NT2/D1 (cell line): Measurements from ENCODE around the gene CACNA2D2.

Experiments used
- DNase-seq: peaks from one replicate; pipeline ENCODE4 v3.0.0-alpha.2; 2011; ENCODE audit warnings: low read depth, low spot score
- H3K27me3 ChIP-seq: 2 replicates; pipeline ENCODE4 v1.6.0; 2011; ENCODE audit warnings: mild to moderate bottlenecking; ENCODE audit not compliant: insufficient read length, insufficient read depth
- H3K36me3 ChIP-seq: 2 replicates; pipeline ENCODE4 v1.6.1; 2011; ENCODE audit warnings: mild to moderate bottlenecking, low read length, mixed read lengths; ENCODE audit not compliant: insufficient read depth, insufficient read length
- H3K4me1 ChIP-seq: 2 replicates; pipeline ENCODE4 v1.5.1; 2011; ENCODE audit not compliant: insufficient read depth, insufficient read length
- H3K4me3 ChIP-seq: 2 replicates; pipeline ENCODE4 v1.5.1; 2011; ENCODE audit warnings: low read depth; ENCODE audit not compliant: insufficient read length
- H3K9ac ChIP-seq: 2 replicates; pipeline ENCODE4 v1.6.0; 2011; ENCODE audit warnings: low read depth; ENCODE audit not compliant: insufficient read length
- H3K9me3 ChIP-seq: 2 replicates; pipeline ENCODE4 v1.5.1; 2011; ENCODE audit warnings: mild to moderate bottlenecking, low read length; ENCODE audit not compliant: insufficient read depth
- SUZ12 ChIP-seq: IDR thresholded peaks from 2 replicates; pipeline ENCODE4 v1.6.1; 2011; ENCODE audit not compliant: insufficient read length, insufficient read depth; ENCODE audit errors: extremely low read depth
- YY1 ChIP-seq: IDR thresholded peaks from 2 replicates; pipeline ENCODE4 v1.6.1; 2011; ENCODE audit not compliant: insufficient read length, insufficient read depth
- ZNF274 ChIP-seq: IDR thresholded peaks from 2 replicates; pipeline ENCODE4 v1.6.1; 2011; ENCODE audit warnings: mild to moderate bottlenecking, low read depth, low read length

Gene CACNA2D2

GRCh38 chr3:50380405-50381085 lies 122.9 kb downstream of the CACNA2D2 start:
- Histone ChIP-seq H3K27me3 (no peaks in the 10 kb centered on the region), H3K4me1 (peaks cover 6% of the 10 kb centered on the region), H3K36me3 (no peaks in the 10 kb centered on the region), H3K4me3 (no peak overlapping the region), H3K9me3 (no peaks in the 10 kb centered on the region), H3K9ac (no peak overlapping the region)
- TF ChIP-seq YY1 (no peak), ZNF274 (no peak), SUZ12 (no peak)
- DNase-seq: no peak

- TF ChIP-seq SUZ12: no peak
- TF ChIP-seq YY1: no peak
- no peak for TF ChIP-seq ZNF274
- DNase-seq: no peak
These were observed 124.7 kb downstream of the CACNA2D2 start for GRCh38 chr3:50378757-50379156.

GRCh38 chr3:50378024-50378423 lies 125.4 kb downstream of the CACNA2D2 start:
- no peaks in the 10 kb centered on the region for H3K9me3 ChIP-seq
- DNase-seq: no peak
- no peak overlapping the region for H3K9ac ChIP-seq
- peaks cover 15% of the 10 kb centered on the region for H3K4me1 ChIP-seq
- TF ChIP-seq SUZ12 (no peak), YY1 (no peak), ZNF274 (no peak)
- H3K27me3 ChIP-seq: no peaks in the 10 kb centered on the region
- no peaks in the 10 kb centered on the region for H3K36me3 ChIP-seq
- H3K4me3 ChIP-seq: no peak overlapping the region

More at GRCh38 chr3:50378757-50379156, 124.7 kb downstream of the CACNA2D2 start:
- Histone ChIP-seq H3K9ac (no peak overlapping the region), H3K4me3 (no peak overlapping the region), H3K27me3 (no peaks in the 10 kb centered on the region), H3K9me3 (no peaks in the 10 kb centered on the region), H3K4me1 (peaks cover 15% of the 10 kb centered on the region), H3K36me3 (no peaks in the 10 kb centered on the region)

GRCh38 chr3:50375258-50375931 lies 128.0 kb downstream of the CACNA2D2 start:
- DNase-seq: no peak
- Histone ChIP-seq H3K4me3 (no peak overlapping the region), H3K9ac (peak overlapping the region; percentile 36), H3K4me1 (peaks cover 29% of the 10 kb centered on the region), H3K36me3 (no peaks in the 10 kb centered on the region), H3K27me3 (no peaks in the 10 kb centered on the region), H3K9me3 (no peaks in the 10 kb centered on the region)
- no peak for TF ChIP-seq SUZ12
- TF ChIP-seq YY1: no peak
- no peak for TF ChIP-seq ZNF274

- H3K9me3 ChIP-seq: no peaks in the 10 kb centered on the region
- H3K9ac ChIP-seq: peak overlapping the region; percentile 36
- peaks cover 29% of the 10 kb centered on the region for H3K4me1 ChIP-seq
- H3K36me3 ChIP-seq: no peaks in the 10 kb centered on the region
- no peak for DNase-seq
- no peak overlapping the region for H3K4me3 ChIP-seq
- TF ChIP-seq ZNF274 (no peak), SUZ12 (no peak), YY1 (no peak)
- no peaks in the 10 kb centered on the region for H3K27me3 ChIP-seq
These were observed 128.8 kb downstream of the CACNA2D2 start for GRCh38 chr3:50374363-50375257.

GRCh38 chr3:50373146-50374051 lies 130.0 kb downstream of the CACNA2D2 start:
- Histone ChIP-seq H3K4me3 (no peak overlapping the region), H3K27me3 (no peaks in the 10 kb centered on the region), H3K9me3 (no peaks in the 10 kb centered on the region), H3K4me1 (peaks cover 27% of the 10 kb centered on the region), H3K36me3 (no peaks in the 10 kb centered on the region), H3K9ac (no peak overlapping the region)
- DNase-seq: no peak
- no peak for TF ChIP-seq SUZ12
- TF ChIP-seq ZNF274: no peak
